K562 (cell line): ENCODE measurements around the gene LMAN2. TPM values are rescaled to one million over a fixed set of nuclear protein-coding genes. Genes with fewer than 3 reads are reported as not detected.
A peak's percentile ranks its signal among the peaks of the same experiment; 100 is the strongest.

Experiments
- C11orf30 ChIP-seq: fragments of 450-650 bp; IDR thresholded peaks from 2 replicates; pipeline ENCODE4 v1.6.1; 2016; ENCODE audit warnings: low read depth, mild to moderate bottlenecking
- FOXJ3 ChIP-seq: sonication (generic); formaldehyde crosslinking; IDR thresholded peaks from 2 replicates; pipeline ENCODE4 v1.4.0; 2020; ENCODE audit warnings: mild to moderate bottlenecking, missing genetic modification reagents
- GATA2 ChIP-seq: sonication (generic); formaldehyde crosslinking; IDR thresholded peaks from 2 replicates; pipeline ENCODE4 v1.4.0; 2020; ENCODE audit warnings: mild to moderate bottlenecking, missing genetic modification reagents
- MAFG ChIP-seq: fragments of 450-650 bp; conservative IDR thresholded peaks from 2 replicates; pipeline ENCODE4 v1.6.1; 2016; ENCODE audit warnings: missing genetic modification characterization, missing compliant biosample characterization
- MNT ChIP-seq, 2 experiments: fragments of 450-650 bp; conservative IDR thresholded peaks; 2 replicates each; pipeline ENCODE4 v1.6.1; 2017; ENCODE audit warnings: mild to moderate bottlenecking in 2 of 2, moderate library complexity in 2 of 2
- MTA3 ChIP-seq: fragments of 450-650 bp; formaldehyde crosslinking; IDR thresholded peaks from 2 replicates; pipeline ENCODE4 v1.6.1; 2017; ENCODE audit warnings: mild to moderate bottlenecking, borderline replicate concordance
- PCBP1 ChIP-seq: fragments of 200-400 bp; formaldehyde crosslinking; IDR thresholded peaks from 2 replicates; pipeline ENCODE4 v1.6.1; 2018; ENCODE audit warnings: mild to moderate bottlenecking, low read depth, low read length; ENCODE audit not compliant: poor library complexity, severe bottlenecking
- RREB1 ChIP-seq: fragments of 250-450 bp; sonication (Bioruptor Pico); IDR thresholded peaks from 2 replicates; pipeline ENCODE4 v1.4.0; 2020
- SMC3 ChIP-seq: conservative IDR thresholded peaks from 2 replicates; pipeline ENCODE4 v1.6.1; 2011; ENCODE audit warnings: low read depth, low read length, improper control_type of control experiment; ENCODE audit not compliant: insufficient read depth
- SP1 ChIP-seq: sonication (generic); formaldehyde crosslinking; IDR thresholded peaks from 2 replicates; pipeline ENCODE4 v1.8.1; 2022; ENCODE audit warnings: mild to moderate bottlenecking, missing genetic modification reagents
- STAT6 ChIP-seq: sonication (generic); formaldehyde crosslinking; IDR thresholded peaks from 2 replicates; pipeline ENCODE4 v1.8.1; 2023; ENCODE audit warnings: mild to moderate bottlenecking, missing genetic modification reagents
- TEAD2 ChIP-seq: fragments of 450-650 bp; IDR thresholded peaks from 2 replicates; pipeline ENCODE4 v1.6.1; 2016; ENCODE audit warnings: missing genetic modification characterization, control low read depth, missing compliant biosample characterization
- THRB ChIP-seq: fragments of 450-650 bp; formaldehyde crosslinking; conservative IDR thresholded peaks from 2 replicates; pipeline ENCODE4 v1.4.0; 2022; ENCODE audit warnings: mild to moderate bottlenecking, missing genetic modification characterization
- XRCC5 ChIP-seq: fragments of 200-400 bp; formaldehyde crosslinking; IDR thresholded peaks from 2 replicates; pipeline ENCODE4 v1.6.1; 2017; ENCODE audit warnings: low read depth, mild to moderate bottlenecking, low read length
- ZFPM2 ChIP-seq: fragments of 250-450 bp; sonication (Bioruptor Pico); IDR thresholded peaks from 2 replicates; pipeline ENCODE4 v1.5.1; 2022; ENCODE audit warnings: mild to moderate bottlenecking
- ZNF121 ChIP-seq: sonication (generic); formaldehyde crosslinking; conservative IDR thresholded peaks from 2 replicates; pipeline ENCODE4 v1.8.0; 2022; ENCODE audit warnings: missing genetic modification reagents
- polyA plus RNA-seq, 8 experiments: library from polyadenylated mRNA; depleted of rRNA in 4 of 8; stranded (reverse) in 5 of 8; unstranded in 3 of 8; fragments of >200 nt; fragmentation: Nextera tagmentation in 2 of 8; fragmentation: Illumina TruSeq in 1 of 8; extraction: Ambion mirVana in 2 of 8; extraction: Trizol in 1 of 8; gene quantifications; 2 replicates each; pipeline versions ENCODE4 v1.2.1 to v1.2.3, GENCODE V29; 2011 to 2014; ENCODE audit warnings: inconsistent platforms in 1 of 8, missing spikeins in 1 of 8
- total RNA-seq, 7 experiments: library from RNA; depleted of rRNA in 6 of 7; stranded (reverse); fragments of >200 nt in 6 of 7; fragmentation: Illumina TruSeq in 2 of 7; extraction: Trizol in 2 of 7; gene quantifications; 2 replicates each; pipeline versions ENCODE4 v1.2.1 to v1.2.3, GENCODE V29; 2011 to 2021; ENCODE audit warnings: low replicate concordance in 1 of 7

Gene LMAN2
- total and polyA plus RNA-seq, 9 of the 15 experiments (the other 6 are each of a cell fraction or from before 2014, with no cell fraction given), result 2.7 to 254 (median 136) TPM

- TF ChIP-seq ZFPM2 (CRISPR knock-in tag) (no peak), GATA2 (CRISPR knock-in tag) (no peak), ZNF121 (CRISPR knock-in tag) (no peak), RREB1 (CRISPR knock-in tag) (no peak), MAFG (tag) (no peak), SMC3 (no peak), XRCC5 (peak; percentile 64; the same call in 1 of the 2 replicates), SP1 (peak; percentile 56; the same call in 1 of the 2 replicates), STAT6 (CRISPR knock-in tag) (no peak), C11orf30 (no peak), FOXJ3 (no peak), MNT (conservative IDR thresholded peaks at IDR 0.05) (no peak; a peak in 1 of 4 replicates), TEAD2 (tag) (no peak), MTA3 (no peak), THRB (CRISPR knock-in tag) (0 out of 2 replicates have a peak, but pooled peaks have one; percentile 34), PCBP1 (no peak)
Observed at GRCh38 chr5:177368869-177369644, 17.6 kb upstream of the LMAN2 start (continued).
